AG20443 (cell line): ENCODE data around the gene HYDIN.
A peak's percentile ranks its signal among the peaks of the same experiment; 100 is the strongest.
"Not testable (repeated sequence)": the region's sequence is repeated elsewhere in the genome, so short reads cannot be mapped to it uniquely, and the experiment has no call there.

Experiments used
- DNase-seq: peaks from one replicate; pipeline ENCODE4 v3.0.0; 2012; ENCODE audit warnings: low spot score, mixed read lengths

Gene HYDIN

GRCh38 chr16:70851299-70851698, 379.2 kb downstream of the HYDIN start:
- not testable (repeated sequence) for DNase-seq

DNA sequence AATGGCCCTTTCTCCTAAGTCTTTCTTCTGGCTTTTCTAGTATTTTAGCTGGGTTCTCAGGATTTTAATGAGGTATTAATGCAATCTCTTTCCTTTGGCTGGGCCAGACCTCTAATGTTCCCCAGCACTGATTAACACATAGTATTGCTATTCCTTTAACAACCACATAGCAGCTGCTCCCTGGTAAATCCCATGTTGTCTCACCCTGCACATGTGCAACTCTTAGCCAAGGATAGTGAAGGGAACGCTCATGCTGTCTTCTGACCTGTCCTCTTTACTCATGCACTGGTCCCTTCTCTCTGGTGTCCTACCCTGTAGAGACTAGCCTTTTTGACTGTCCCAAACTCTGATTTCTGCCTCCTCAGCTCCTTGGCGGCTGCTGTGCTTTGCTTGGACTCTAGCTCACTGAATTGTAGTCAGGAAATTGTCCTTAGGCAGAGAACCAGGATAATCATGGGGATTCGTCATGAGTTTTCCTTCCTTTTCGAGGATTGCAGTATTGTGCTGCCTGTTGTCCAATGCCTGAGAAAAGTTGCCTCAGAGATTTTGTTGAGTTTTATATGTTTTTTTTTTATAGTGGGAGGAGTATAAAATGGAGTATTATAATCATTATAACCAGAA, 406.9 kb downstream of the HYDIN start:
- not testable (repeated sequence) for DNase-seq

GRCh38 chr16:70822734-70823133, 407.8 kb downstream of the HYDIN start:
- DNase-seq, result not testable (repeated sequence)

DNA sequence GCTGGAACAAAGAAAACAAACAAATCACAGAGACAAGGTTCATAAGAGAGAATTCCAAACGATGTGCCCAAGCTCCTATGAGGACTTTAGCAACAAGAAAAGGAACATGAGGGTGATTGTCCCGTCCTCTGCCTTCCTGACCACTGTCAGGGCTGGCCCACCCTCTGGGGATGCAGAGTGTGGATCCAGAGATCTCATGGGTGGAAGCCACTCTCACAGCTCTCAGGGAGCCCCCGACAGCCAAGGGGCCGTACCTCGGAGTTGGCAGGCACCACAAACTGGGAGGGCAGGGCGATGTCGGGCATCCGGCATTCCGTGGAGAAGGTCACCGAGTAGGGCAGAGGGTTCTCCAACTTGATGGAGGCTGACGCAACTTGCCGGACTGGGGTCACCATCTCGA, 412.4 kb downstream of the HYDIN start:
- DNase-seq, result not testable (repeated sequence)

- DNase-seq, result no peak
Measured at GRCh38 chr16:70809392-70810060, 421.0 kb downstream of the HYDIN start.

DNA sequence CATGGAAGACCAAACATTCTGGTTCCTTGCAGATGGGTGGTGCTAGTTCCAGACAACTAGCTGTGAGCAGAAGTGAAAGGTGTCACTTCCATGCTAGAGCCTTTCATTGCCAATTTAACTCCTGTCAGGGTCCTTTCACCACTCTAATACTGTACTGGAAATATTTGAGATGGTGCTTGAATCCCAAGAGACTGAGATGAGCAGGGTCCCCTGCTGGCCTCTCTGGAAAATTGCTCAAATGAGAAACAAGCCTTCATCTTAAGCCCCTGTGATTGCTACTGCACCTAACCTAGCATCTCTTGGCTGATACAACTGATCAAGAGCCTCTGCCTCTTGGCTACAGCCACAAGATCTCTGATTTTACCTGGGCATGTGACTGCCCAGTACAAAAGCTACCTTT, 422.2 kb downstream of the HYDIN start:
- no peak for DNase-seq

- peak; percentile 44 for DNase-seq
Measured at GRCh38 chr16:70805787-70806186, 424.7 kb downstream of the HYDIN start.

GRCh38 chr16:70805380-70805779, 425.1 kb downstream of the HYDIN start:
- DNase-seq, result no peak

DNA sequence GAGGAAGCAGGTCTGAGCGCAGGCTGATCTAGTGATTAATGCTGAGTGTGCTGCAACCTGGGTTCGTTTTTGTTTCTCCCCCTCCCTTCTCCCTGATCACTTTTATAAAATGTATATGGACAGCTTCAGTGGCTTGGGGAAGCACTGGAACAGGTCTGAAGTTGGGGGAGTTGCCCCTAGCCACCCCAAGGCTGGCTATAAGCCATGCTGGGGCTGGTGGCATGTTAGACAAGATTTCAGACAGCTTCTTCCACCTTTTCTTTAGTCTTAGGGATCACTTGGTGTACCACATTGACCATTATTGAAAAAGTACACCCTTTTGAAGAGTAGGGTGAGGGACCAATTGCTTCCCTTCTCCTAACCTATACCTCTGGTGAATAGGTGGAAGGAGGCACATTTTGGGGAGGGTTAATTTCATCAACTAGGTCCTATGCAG, 425.8 kb downstream of the HYDIN start:
- no peak for DNase-seq

DNA sequence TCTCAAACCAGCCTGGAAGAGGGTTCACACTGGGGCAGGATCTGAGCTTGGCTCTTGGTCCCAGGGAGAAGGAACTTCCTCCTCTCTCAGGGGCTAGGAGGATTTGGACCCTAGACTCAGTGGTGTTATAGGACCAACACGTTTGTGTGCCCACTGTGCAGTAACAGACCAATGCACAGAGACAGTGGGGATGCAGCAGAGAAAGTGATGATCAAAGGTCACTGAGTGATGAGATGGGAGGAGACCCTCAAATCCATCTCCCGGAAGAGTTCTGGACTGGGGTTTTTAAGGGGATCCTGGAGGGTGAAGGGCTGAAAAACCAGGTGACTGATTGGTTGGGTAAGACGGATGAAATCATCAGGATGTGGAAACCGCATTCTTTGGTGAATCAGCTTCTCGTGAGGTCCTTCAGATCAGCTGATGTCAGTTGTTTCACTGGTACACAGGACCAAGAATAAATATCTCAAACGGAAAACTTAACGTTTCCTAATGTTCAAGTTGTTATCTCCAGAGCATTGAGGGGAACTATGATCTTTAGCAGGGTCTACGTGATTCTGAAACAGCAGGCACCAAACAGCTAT, 426.3 kb downstream of the HYDIN start:
- peak; percentile 69 for DNase-seq

DNA sequence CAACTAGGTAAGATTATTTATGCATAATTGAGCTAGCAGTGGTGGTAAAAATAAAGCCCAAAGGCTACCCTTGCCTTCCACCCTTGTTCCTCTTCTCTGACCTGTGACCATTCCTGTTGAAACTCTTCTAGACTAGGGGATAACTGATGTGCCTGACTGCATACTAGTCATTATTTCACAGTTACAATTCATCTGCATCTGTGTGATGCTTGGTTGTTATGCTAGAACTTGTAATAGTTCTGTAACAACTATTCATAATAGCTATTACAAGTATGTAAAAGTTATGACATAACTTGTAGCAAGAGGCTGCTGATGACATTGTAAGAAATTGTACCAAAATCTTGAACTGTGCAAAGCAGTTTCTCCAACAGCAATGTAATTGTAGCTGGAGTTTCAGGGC, 427.2 kb downstream of the HYDIN start:
- no peak for DNase-seq

DNA sequence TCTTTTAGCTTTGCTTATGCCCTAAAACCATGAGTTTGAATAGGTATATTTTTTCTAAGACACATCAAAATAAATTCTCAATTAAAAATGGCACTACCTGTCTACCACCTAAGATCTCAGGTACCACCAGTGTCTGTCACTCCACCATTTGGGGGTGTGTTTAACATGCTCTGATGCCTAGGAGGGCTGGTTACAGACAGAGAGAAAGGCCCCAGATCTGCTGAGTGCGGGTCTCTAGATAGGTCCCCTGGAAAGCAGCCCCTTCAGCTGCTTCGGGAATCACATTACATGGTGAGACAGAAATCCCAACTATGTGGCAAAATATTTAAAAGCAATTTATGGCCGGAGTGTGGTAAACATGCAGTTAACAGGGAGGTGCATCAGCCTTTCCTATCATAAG, 428.9 kb downstream of the HYDIN start:
- no peak for DNase-seq

- peak; percentile 97 for DNase-seq
Measured at GRCh38 chr16:70800781-70801480, 429.6 kb downstream of the HYDIN start, which contains the start of gene VAC14. TSS of gene VAC14 (minus strand) at chr16:70801158. CDS start at chr16:70800900, 258 bp downstream.

GRCh38 chr16:70800311-70800710, 430.2 kb downstream of the HYDIN start:
- DNase-seq, result no peak

DNA sequence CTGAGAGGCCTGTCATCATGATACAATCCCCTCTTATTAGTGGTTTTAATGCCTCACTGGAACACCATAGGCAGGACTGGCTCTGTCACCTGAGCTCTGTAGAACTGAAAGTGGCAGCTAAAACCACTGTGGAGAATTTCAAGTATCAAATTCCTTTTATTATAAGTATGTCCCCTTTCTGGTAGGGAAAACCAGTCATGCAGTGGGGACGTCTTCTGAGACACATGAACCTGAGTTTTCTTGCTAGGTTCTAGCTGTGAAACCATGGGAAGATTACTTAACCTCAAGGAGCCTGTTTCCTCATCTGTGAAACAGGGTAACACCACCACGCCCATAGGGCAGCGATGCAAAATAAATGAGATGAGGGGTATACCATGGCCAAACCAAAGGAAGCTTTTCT, 434.2 kb downstream of the HYDIN start:
- DNase-seq, result no peak

DNA sequence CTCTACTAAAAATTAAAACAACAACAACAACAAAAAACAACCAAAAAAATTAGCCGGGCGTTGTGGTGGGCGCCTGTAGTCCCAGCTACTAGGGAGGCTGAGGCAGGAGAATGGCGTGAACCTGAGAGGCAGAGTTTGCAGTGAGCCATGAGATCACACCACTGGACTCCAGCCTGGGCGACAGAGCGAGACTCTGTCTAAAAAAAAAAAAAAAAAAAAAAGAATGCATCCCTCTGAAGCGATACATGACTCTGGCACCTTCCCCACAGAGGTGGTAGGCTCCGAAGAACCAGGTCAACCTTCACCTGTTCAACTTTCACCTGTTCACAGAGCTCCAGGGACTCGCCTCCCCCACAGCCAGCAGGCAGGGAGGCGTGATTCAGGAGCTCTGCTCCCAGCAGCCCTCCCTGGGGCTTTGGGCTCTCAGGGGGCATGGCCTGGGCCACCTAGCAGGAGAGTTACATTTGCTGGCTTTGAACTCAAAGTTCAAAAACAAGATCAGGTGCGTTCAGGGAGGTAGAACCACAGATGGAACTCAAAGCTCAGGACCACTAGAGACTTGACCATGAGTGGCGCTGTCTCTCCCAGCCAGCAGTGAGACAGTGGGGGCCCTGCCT, 435.1 kb downstream of the HYDIN start:
- no peak for DNase-seq

GRCh38 chr16:70793851-70794502, 436.5 kb downstream of the HYDIN start:
- no peak for DNase-seq

GRCh38 chr16:70790815-70791214, 439.7 kb downstream of the HYDIN start:
- DNase-seq, result no peak

DNA sequence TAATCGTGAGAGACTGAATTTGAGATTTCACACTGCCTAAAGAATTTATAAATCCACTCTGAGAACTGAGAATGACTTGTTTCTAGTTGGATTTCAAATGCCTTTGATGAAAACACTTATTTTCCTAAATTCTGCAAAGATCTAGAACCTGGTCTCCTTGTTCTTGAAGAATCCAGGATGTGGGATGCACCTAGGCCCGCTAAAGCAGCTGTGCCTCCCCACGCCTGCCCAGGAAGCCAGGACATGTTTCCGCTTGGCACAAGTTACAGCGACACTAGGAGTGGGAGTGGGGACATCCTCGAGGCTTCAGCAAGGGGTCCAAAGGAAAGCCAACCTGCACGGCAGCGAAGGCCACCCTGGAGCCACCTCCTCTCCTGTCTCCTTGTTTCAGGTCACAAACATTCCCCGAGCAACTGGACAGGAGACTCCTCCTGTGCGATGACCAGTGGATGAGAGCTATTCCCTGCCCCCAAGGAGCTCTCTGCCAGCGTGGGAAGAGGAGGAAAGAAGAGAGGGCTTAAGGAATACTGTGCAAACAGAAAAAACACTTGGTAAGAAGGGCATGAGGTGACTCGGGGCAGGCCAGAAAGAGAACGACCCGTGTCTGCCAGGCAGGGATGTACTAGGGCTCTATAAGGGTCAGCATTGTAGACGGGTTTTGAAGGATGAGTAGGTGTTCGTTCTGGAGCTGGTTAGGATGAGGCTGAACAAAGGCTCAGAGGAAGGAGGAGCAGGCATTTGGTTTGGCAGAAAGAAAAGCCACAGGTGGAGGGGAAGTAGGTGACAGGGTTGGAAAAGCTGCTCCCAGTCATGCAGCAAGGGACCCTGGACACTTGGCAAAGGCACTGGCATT, 440.7 kb downstream of the HYDIN start:
- DNase-seq, result no peak

DNA sequence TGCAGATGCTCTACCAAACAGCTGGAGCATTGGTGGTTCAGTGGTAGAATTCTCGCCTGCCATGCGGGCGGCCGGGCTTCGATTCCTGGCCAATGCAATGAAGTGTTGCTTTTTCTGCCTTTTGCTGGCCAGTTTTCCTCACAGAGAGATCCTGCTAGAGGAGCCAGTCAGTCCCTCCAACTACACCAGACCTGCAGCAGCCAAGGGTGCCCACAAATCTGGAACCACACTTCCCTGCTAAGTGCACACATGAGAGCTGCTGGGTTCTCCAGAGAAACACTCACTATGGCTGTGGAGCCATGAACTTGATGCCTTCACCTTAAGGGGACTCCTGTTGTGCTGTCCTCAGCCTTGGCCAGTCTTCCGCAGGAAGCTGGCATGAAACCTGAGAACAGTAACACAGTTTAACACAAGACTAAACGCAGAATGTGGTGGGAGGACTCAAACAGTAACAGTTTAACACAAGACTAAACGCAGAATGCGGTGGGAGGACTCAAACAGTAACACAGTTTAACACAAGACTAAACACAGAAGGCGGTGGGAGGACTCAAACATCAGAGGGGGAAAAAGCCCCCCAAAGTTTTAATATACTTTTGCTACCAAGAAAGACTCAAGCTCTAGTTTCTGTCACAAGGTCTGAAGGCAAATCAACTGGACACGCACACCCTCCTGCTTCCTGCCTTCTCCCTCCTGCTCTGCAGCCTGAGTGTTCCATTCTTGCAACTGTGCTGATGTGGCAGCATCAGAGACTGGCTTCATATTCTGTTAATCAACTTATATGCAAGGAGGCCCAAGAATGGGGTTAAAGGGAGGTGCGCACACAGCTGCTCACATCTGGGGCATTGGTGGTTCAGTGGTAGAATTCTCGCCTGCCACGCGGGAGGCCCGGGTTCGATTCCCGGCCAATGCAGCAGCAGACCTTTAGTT, 441.6 kb downstream of the HYDIN start:
- peak; percentile 60 for DNase-seq
